Fibroblast of upper back skin (primary cell): ENCODE measurements around the gene PSME3IP1.
"Not testable (repeated sequence)": the region's sequence is repeated elsewhere in the genome, so short reads cannot be mapped to it uniquely, and the experiment has no call there.

ENCODE experiments used
- DNase-seq: peaks from one replicate; pipeline ENCODE4 v3.0.0-alpha.2; 2013

The PSME3IP1 gene

DNA sequence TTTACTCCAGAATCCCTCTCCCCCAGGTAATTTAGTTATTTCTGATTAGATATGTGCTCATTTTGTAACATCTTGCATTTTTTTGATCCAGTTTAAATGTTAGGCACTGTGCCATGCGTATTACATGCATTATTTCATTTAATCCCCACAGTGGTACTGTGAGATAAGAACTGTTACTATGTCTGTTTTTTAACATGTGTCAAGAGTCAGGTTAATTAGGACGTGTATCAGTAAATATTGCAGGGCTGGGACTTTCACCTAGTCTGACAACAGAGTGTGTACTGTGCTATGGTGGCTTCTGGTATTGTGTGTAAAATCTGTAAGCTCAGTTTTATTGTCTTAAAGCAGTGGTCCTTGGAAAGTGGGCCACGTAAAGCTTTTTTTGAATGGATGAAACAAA is 10.9 kb upstream of the PSME3IP1 start:
- DNase-seq: no peak

GRCh38 chr16:57196286-57196685 is 10.4 kb upstream of the PSME3IP1 start:
- no peak for DNase-seq

DNA sequence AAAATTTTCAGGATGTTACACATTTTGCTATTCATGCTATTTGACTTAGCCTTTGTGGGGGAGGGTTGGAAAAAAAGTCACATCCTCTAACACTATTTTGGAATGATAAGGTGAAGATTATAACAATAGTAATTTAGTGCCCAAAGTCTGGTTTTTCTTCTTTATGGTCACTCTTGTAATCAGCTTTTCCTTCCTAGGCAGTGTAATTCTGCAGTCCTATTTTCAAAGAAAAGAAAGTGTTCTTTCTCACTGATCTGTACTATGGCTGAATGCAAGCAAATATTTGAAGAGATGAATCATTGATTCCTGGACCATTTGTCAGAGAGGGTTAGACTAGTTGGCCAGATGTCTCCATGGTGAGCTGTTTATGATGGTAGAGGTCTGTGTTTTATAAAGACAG is 8.7 kb upstream of the PSME3IP1 start:
- DNase-seq: peak; percentile 93

- peak; percentile 78 for DNase-seq
Measured at GRCh38 chr16:57192720-57193486, 7.1 kb upstream of the PSME3IP1 start.

DNA sequence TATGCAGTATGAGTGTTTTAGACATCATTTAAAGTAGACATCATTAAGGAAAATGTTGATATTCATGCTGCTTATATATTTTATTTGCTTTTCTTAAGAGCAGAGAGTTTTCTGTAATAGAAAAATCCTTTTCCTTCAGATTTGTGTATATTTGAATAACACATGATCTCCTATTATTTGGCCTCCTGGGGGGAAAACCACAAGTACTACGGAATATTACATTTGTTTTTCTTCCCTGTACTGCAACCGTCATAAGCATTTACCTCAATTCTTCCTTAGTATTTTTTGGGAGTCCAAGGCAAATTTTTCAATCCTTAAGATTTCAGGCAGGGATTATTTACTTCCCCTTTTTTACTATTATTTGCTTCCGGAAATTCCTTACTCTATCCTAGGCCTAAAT is 6.3 kb upstream of the PSME3IP1 start:
- peak; percentile 48 for DNase-seq

GRCh38 chr16:57191056-57191571 is 5.3 kb upstream of the PSME3IP1 start:
- DNase-seq: no peak

- no peak for DNase-seq
Measured at GRCh38 chr16:57190136-57190535, 4.3 kb upstream of the PSME3IP1 start.

DNA sequence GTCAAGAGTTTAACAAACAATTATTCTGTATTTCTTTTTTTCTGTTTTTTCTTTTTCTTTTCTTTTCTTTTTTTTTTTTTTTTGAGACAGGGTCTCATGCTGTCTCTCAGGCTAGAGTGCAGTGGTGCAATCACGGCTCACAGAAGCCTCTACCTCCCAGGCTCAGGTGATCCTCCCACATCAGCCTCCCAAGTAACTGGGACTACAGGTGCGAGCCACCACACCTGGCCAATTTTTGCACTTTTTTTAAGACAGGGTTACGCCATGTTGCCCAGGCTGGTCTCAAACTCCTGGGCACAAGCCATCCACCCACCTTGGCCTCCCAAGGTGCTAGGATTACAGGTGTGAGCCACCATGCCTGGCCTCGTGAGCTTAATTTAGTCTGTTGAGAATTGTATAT is 3.7 kb upstream of the PSME3IP1 start:
- not testable (repeated sequence) for DNase-seq

DNA sequence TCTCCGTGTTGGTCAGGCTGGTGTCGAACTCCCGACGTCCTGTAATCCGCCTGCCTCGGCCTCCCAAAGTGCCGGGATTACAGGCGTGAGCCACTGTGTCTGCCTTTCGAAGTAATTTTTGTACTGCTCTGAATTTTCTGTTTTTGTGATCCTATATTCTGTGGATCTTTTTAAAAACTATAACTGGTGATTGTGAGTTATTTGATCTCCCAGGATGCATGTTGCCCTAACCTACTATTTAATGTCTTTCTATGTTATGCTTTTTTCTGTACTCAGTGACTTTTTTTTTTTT is 2.8 kb upstream of the PSME3IP1 start:
- DNase-seq: no peak

GRCh38 chr16:57187902-57188710 is 2.3 kb upstream of the PSME3IP1 start:
- not testable (repeated sequence) for DNase-seq

GRCh38 chr16:57186872-57187854 is 1.3 kb upstream of the PSME3IP1 start:
- DNase-seq: no peak

GRCh38 chr16:57185446-57185944 is 344 bp downstream of the PSME3IP1 start:
- peak; percentile 61 for DNase-seq

DNA sequence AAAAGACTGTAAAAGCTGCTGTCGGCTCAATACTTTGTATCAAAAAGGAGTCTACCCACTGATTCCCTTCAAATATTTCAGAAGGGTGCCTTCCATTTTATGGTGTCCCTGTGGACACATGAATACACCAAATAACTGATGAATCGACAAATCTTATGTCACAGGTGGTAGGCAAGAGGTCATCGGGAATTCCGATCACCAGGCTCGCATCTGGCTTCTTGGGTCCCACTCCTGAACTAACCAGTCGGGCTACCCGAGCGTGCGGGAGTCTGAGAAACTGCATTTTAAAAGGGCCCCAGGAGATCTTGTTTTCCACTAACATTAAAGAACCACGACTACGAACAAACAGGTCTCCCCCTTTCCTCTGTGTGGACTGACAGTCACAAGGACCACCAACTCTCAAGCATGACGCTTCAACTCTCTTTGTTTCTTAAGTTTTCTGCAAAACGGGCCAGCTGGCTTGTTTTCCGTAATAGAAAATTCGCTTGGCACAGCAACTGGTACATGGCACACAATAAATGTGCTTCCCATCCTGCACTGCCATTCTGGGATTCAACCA is 873 bp downstream of the PSME3IP1 start:
- no peak for DNase-seq

- DNase-seq: no peak
Measured at GRCh38 chr16:57184113-57184512, 1.7 kb downstream of the PSME3IP1 start.

- no peak for DNase-seq
Measured at GRCh38 chr16:57179215-57179828, 6.5 kb downstream of the PSME3IP1 start.

GRCh38 chr16:57178793-57179212 is 7.0 kb downstream of the PSME3IP1 start:
- DNase-seq: no peak

- DNase-seq: no peak
Measured at GRCh38 chr16:57178196-57178595, 7.6 kb downstream of the PSME3IP1 start.

DNA sequence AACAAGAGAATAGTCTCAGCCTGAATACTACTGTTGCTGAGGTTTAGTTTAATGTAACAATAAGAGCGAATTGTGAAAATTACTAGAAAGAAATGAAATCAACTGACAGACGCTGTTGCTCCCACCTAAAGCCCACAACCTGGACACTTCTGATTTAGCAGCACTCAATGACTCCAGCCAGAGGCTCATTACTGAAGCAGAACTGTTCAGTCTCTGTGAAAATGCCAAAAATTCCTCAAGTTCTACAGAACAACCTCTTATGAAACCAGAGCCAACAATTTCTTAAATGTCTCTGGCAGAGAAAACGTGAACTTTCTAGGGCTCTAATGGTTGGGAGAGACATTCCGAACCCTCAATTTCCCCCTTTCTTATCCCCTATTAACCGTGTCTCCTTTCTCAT is 9.9 kb downstream of the PSME3IP1 start:
- peak; percentile 34 for DNase-seq

GRCh38 chr16:57172721-57173290 is 13.0 kb downstream of the PSME3IP1 start:
- no peak for DNase-seq

GRCh38 chr16:57169327-57169726 is 16.5 kb downstream of the PSME3IP1 start:
- no peak for DNase-seq

GRCh38 chr16:57167953-57168352 is 17.9 kb downstream of the PSME3IP1 start:
- DNase-seq: peak; percentile 74

- no peak for DNase-seq
Measured at GRCh38 chr16:57167538-57167937, 18.3 kb downstream of the PSME3IP1 start.
